Choroid plexus epithelial cell (primary cell): Measurements from ENCODE around the gene FOXF1.

Experiments used
- DNase-seq: peaks from one replicate; pipeline ENCODE4 v3.0.0-alpha.2; 2010; ENCODE audit warnings: low read depth
- H3K4me3 ChIP-seq: 2 replicates; pipeline ENCODE4 v1.5.1; 2011; ENCODE audit warnings: low read depth, mild to moderate bottlenecking, control low read depth, low read length, moderate library complexity
- TF ChIP-seq, protein P1 (sequence below): conservative IDR thresholded peaks from 2 replicates; pipeline ENCODE4 v1.5.1; 2011; ENCODE audit warnings: low read depth, mild to moderate bottlenecking, control low read depth, inconsistent platforms, low read length, moderate library complexity

FOXF1 gene

GRCh38 chr16:86499889-86500707, 10.2 kb upstream of the FOXF1 start:
- no peak overlapping the region for H3K4me3 ChIP-seq
- TF ChIP-seq, protein P1, sequence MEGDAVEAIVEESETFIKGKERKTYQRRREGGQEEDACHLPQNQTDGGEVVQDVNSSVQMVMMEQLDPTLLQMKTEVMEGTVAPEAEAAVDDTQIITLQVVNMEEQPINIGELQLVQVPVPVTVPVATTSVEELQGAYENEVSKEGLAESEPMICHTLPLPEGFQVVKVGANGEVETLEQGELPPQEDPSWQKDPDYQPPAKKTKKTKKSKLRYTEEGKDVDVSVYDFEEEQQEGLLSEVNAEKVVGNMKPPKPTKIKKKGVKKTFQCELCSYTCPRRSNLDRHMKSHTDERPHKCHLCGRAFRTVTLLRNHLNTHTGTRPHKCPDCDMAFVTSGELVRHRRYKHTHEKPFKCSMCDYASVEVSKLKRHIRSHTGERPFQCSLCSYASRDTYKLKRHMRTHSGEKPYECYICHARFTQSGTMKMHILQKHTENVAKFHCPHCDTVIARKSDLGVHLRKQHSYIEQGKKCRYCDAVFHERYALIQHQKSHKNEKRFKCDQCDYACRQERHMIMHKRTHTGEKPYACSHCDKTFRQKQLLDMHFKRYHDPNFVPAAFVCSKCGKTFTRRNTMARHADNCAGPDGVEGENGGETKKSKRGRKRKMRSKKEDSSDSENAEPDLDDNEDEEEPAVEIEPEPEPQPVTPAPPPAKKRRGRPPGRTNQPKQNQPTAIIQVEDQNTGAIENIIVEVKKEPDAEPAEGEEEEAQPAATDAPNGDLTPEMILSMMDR: no peak
- DNase-seq: no peak

- H3K4me3 ChIP-seq: no peak overlapping the region
- TF ChIP-seq, protein P1: no peak
- DNase-seq: no peak
Measured at GRCh38 chr16:86500708-86501510, 9.4 kb upstream of the FOXF1 start.

DNA sequence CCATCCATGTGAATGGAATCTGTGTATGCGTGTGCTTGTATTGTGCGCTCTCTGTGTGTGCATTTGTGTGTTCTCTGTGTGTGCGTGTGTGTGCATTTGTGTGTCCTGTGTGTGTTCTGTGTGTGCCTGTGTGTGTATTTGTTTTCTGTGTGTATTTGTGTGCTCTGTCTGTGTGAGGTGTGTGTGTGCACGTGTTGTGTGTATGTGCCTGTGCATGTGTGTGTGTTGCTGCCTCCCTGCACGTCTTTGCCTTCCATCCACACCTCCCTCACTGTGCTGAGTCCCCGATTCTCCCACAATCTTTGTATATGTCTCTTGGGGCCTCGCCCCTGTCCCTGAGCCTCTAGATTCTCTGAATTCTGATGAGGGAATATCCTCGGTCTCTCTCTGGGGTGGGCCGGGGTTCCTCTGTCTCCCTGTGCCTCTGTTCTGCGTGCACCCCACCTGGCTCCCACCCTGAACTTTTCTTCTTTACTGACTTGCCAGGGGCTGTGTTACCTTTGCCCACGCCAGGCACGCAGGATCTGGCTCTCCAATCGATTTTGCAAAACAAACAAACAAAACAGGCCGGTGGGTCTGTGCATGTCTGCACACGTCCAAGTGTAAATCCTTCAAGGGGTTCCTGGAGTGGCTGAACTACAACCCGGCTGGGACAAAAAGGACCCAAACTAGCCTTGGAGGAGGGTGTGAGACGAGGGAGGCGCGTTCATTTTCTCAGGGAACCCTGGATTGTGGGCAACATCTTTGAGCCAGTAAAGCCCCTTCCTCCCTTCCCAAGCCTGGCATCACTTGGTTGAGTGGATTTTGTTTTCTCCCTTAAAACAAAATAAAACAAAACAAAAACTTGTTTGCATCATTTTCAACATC, 8.1 kb upstream of the FOXF1 start:
- TF ChIP-seq, protein P1: no peak
- H3K4me3 ChIP-seq: no peak overlapping the region
- DNase-seq: no peak

DNA sequence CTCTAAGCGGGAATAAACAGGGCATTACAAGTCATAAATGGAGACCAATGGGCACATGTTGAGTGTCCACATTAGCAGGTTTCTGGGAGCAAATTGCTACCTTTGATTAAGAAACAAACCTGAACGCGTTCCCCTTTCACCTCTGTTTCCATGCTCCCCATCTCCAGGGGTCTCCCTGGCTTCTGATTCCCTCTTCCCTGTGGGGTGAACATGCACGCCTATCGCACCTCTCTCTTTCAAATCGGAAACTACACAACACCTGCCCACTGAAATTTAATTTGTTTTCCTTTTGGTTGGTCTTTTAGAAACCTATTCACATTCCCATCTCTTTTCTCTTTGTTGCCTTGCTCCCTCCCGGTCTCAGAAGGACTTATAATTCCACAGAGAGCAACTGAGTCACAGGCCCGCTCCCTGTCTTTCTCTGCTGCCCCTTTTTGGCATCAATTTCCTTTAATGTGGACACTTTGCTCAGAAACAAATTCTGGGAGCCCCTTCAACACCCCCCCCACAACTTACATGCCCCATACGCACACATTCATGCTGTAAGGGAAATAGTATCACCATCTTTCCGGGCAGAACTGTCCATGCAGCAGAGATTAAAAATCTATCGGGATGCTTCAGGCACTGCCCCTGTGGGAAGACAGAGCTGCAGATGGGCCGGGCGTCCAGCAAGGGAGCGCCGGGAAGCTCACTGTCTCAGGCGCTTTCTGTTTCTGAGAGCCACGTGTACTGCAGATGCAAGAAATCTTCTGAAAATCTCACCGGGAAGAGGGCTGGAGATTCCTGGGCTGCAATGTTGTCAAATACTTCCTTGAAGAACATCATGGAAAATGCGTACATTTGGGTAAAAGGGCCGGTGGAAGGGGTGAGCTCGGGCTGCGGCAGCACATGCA, 7.2 kb upstream of the FOXF1 start:
- H3K4me3 ChIP-seq: no peak overlapping the region
- TF ChIP-seq, protein P1: no peak
- peak; percentile 35 for DNase-seq

GRCh38 chr16:86503830-86504229, 6.5 kb upstream of the FOXF1 start:
- no peak overlapping the region for H3K4me3 ChIP-seq
- DNase-seq: no peak
- TF ChIP-seq, protein P1: no peak
